ENCODE results near the gene SLC6A18.

Gene SLC6A18

GRCh38 chr5:1225081-1225480 lies at the start of gene SLC6A18:
Gene SLC6A18, plus strand, starts transcription at chr5:1225381. Its CDS starts 97 bp downstream, at chr5:1225478.
- no peak for DNase-seq (ENCODE audit: low read depth in 2 of 2)

- no peak for DNase-seq (ENCODE audit: low read depth in 2 of 2)
Measured at GRCh38 chr5:1175801-1176472, 49.2 kb upstream of the SLC6A18 start.

GRCh38 chr5:1176473-1177391 lies 48.4 kb upstream of the SLC6A18 start:
- no peak for DNase-seq (ENCODE audit: low read depth in 2 of 2)

GRCh38 chr5:1177826-1178528 lies 47.2 kb upstream of the SLC6A18 start:
- no peak for DNase-seq (ENCODE audit: low read depth in 2 of 2)

GRCh38 chr5:1178529-1179382 lies 46.4 kb upstream of the SLC6A18 start:
- no peak for DNase-seq (ENCODE audit: low read depth in 2 of 2)

- no peak for DNase-seq (ENCODE audit: low read depth in 2 of 2)
Measured at GRCh38 chr5:1179383-1179715, 45.8 kb upstream of the SLC6A18 start.

- no peak for DNase-seq (ENCODE audit: low read depth in 2 of 2)
Measured at GRCh38 chr5:1180096-1180495, 45.1 kb upstream of the SLC6A18 start.

- no peak for DNase-seq (ENCODE audit: low read depth in 2 of 2)
Measured at GRCh38 chr5:1180841-1181271, 44.3 kb upstream of the SLC6A18 start.

- no peak for DNase-seq (ENCODE audit: low read depth in 2 of 2)
Measured at GRCh38 chr5:1181451-1182359, 43.5 kb upstream of the SLC6A18 start.

GRCh38 chr5:1182360-1182632 lies 42.9 kb upstream of the SLC6A18 start:
- no peak for DNase-seq (ENCODE audit: low read depth in 2 of 2)

GRCh38 chr5:1182633-1183423 lies 42.4 kb upstream of the SLC6A18 start:
- no peak for DNase-seq (ENCODE audit: low read depth in 2 of 2)

- no peak for DNase-seq (ENCODE audit: low read depth in 2 of 2)
Measured at GRCh38 chr5:1183424-1184162, 41.6 kb upstream of the SLC6A18 start.

GRCh38 chr5:1184163-1184470 lies 41.1 kb upstream of the SLC6A18 start:
- DNase-seq (ENCODE audit: low read depth in 2 of 2): no peak

- no peak for DNase-seq (ENCODE audit: low read depth in 2 of 2)
Measured at GRCh38 chr5:1184481-1184880, 40.7 kb upstream of the SLC6A18 start.

- DNase-seq (ENCODE audit: low read depth in 2 of 2): no peak
Measured at GRCh38 chr5:1185038-1185627, 40.0 kb upstream of the SLC6A18 start.

- no peak for DNase-seq (ENCODE audit: low read depth in 2 of 2)
Measured at GRCh38 chr5:1185629-1186350, 39.4 kb upstream of the SLC6A18 start.

- no peak for DNase-seq (ENCODE audit: low read depth in 2 of 2)
Measured at GRCh38 chr5:1186351-1187233, 38.6 kb upstream of the SLC6A18 start.

All from stimulated activated CD8-positive, alpha-beta memory T cell treated with anti-CD3 and anti-CD28 coated beads, Interleukin-15, amount 100 ng/mL, for 4 hours (primary cell).